ENCODE measurements around the gene COTL1.
"Not testable (repeated sequence)": the region's sequence is repeated elsewhere in the genome, so short reads cannot be mapped to it uniquely, and the experiment has no call there.

The COTL1 gene

GRCh38 chr16:84567286-84567962, 50.5 kb downstream of the COTL1 start:
- no peak for DNase-seq

GRCh38 chr16:84566545-84567257, 51.2 kb downstream of the COTL1 start:
- no peak for DNase-seq

GRCh38 chr16:84565669-84566495, 52.0 kb downstream of the COTL1 start:
- no peak for DNase-seq

- no peak for DNase-seq
Measured at GRCh38 chr16:84563786-84564420, 54.0 kb downstream of the COTL1 start.

GRCh38 chr16:84563064-84563715, 54.7 kb downstream of the COTL1 start:
- DNase-seq = no peak

GRCh38 chr16:84562174-84562815, 55.6 kb downstream of the COTL1 start:
- DNase-seq = no peak

- no peak for DNase-seq
Measured at GRCh38 chr16:84561291-84561690, 56.6 kb downstream of the COTL1 start.

- no peak for DNase-seq
Measured at GRCh38 chr16:84560269-84560668, 57.6 kb downstream of the COTL1 start.

GRCh38 chr16:84559311-84559932, 58.5 kb downstream of the COTL1 start:
- peak; percentile 17 for DNase-seq

GRCh38 chr16:84558850-84559249, 59.0 kb downstream of the COTL1 start:
- DNase-seq = not testable (repeated sequence)

GRCh38 chr16:84557504-84557903, 60.4 kb downstream of the COTL1 start:
- no peak for DNase-seq

GRCh38 chr16:84557059-84557458, 60.8 kb downstream of the COTL1 start:
- DNase-seq = no peak

- no peak for DNase-seq
Measured at GRCh38 chr16:84555418-84556196, 62.3 kb downstream of the COTL1 start.

GRCh38 chr16:84554627-84555328, 63.1 kb downstream of the COTL1 start:
- no peak for DNase-seq

GRCh38 chr16:84553873-84554399, 63.9 kb downstream of the COTL1 start:
- DNase-seq = no peak

- DNase-seq = no peak
Measured at GRCh38 chr16:84552135-84552534, 65.7 kb downstream of the COTL1 start.

GRCh38 chr16:84550096-84550495, 67.8 kb downstream of the COTL1 start:
- no peak for DNase-seq

- DNase-seq = no peak
Measured at GRCh38 chr16:84548971-84549844, 68.7 kb downstream of the COTL1 start.

- no peak for DNase-seq
Measured at GRCh38 chr16:84548508-84548907, 69.4 kb downstream of the COTL1 start.

Data from NCI-H2029 treated with DMSO at 0.1 percent for 48 hours (cell line).